Sigmoid colon (tissue), 7 donors: Measurements from ENCODE around the gene TKFC. TPM values are rescaled to one million over a fixed set of nuclear protein-coding genes. Genes with fewer than 3 reads are reported as not detected.

Experiments
- DNase-seq: peaks from one replicate; pipeline ENCODE4 v3.0.0-alpha.2; 2019
- H3K27ac ChIP-seq, 4 donors: fragments of 200-600 bp; sonication (generic); one replicate each; pipeline ENCODE4 v1.5.1; 2016 to 2019; ENCODE audit warnings: mild to moderate bottlenecking in 1 of 4
- H3K27me3 ChIP-seq, 3 donors: fragments of 200-600 bp; sonication (generic); one replicate each; pipeline ENCODE4 v1.5.1; 2019; ENCODE audit warnings: mild to moderate bottlenecking in 1 of 3
- H3K36me3 ChIP-seq, 4 donors: fragments of 200-600 bp; sonication (generic); one replicate each; pipeline ENCODE4 v1.5.1; 2016 to 2019
- H3K4me1 ChIP-seq, 4 donors: fragments of 200-600 bp; sonication (generic); one replicate each; pipeline ENCODE4 v1.5.1; 2017 to 2019
- H3K4me3 ChIP-seq, 4 donors: fragments of 200-600 bp; sonication (generic); one replicate each; pipeline ENCODE4 v1.5.1; 2017 to 2019; ENCODE audit warnings: mild to moderate bottlenecking in 2 of 4, moderate library complexity in 1 of 4
- H3K9me3 ChIP-seq, 4 donors: fragments of 200-600 bp in 3 of 4; sonication (generic) in 3 of 4; one replicate each; pipeline versions ENCODE4 v1.5.1 to v1.6.1; 2013 to 2019
- EP300 ChIP-seq, 4 donors: sonication (generic); formaldehyde crosslinking; IDR thresholded peaks; one replicate each; pipeline ENCODE4 v1.6.1; 2017; ENCODE audit warnings: antibody characterized with exemption in 4 of 4
- POLR2A ChIP-seq, 2 donors: fragments of 450-650 bp; IDR thresholded peaks; one replicate each; pipeline ENCODE4 v1.6.1; 2016; ENCODE audit warnings: antibody characterized with exemption in 2 of 2, mild to moderate bottlenecking in 2 of 2, moderate library complexity in 2 of 2
- POLR2AphosphoS5 ChIP-seq, 4 donors: sonication (generic); formaldehyde crosslinking; IDR thresholded peaks; one replicate each; pipeline ENCODE4 v1.6.1; 2017; ENCODE audit warnings: antibody characterized with exemption in 4 of 4
- WGBS, 2 donors: extraction: QIAGEN DNeasy Blood & Tissue Kit; methylation state at CpG; one replicate each; pipeline ENCODE4 v1.1.7; 2013; 5-methylcytosine and 5-hydroxymethylcytosine counted together
- intact Hi-C: fragments of 100-400 bp; cut with DNase I; formaldehyde crosslinking; loops from one replicate; pipeline ENCODE4 v1.15.1; 2023
- polyA plus RNA-seq, 3 donors: library from polyadenylated mRNA; stranded (reverse); fragments of 200-250 nt; gene quantifications; one replicate each; pipeline ENCODE4 v1.2.3, GENCODE V29; 2013
- total RNA-seq, 4 donors: library from RNA; depleted of rRNA; stranded (reverse); fragments of >200 nt; gene quantifications; one replicate each; pipeline ENCODE4 v1.1.0, GENCODE V29; 2016
- TF ChIP-seq, protein P1 (sequence below), 4 experiments: fragments of 450-650 bp in 3 of 4; fragments of 200-600 bp in 1 of 4; IDR thresholded peaks; one replicate each; pipeline ENCODE4 v1.5.1; 2016 to 2019; ENCODE audit warnings: antibody characterized with exemption in 4 of 4, mild to moderate bottlenecking in 3 of 4, moderate library complexity in 2 of 4
- donor health status: healthy with polysubstance abuse.
- donor health status: Bipolar disorder and iron deficiency.
- donor health status: healthy.

The TKFC gene
- total and polyA plus RNA-seq, 7 donors, result 10.8 to 40.0 (median 12.0) TPM

DNA sequence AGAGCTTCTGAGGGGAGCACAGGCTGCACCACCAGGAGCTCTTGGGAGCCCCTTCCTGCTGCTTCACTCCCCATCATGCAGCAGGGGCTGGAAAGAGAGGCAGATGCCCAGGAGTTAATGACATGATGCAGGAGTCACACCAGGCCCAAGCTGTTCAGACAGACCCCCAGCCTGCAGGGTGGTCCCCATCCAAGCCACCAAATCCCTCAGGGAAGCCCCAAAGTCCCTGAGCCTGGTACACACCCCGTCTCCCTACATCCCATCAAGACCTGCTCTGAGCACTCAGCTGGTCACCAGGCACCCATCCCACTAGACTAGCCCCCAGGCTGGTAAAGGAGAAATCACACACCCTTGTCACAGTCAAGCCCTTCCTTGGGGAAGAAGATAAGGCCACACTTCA lies 17.3 kb downstream of the TKFC start:
- 90 to 98% methylated on average over 1 of the region's 1 CpG for WGBS, 2 donors

DNA sequence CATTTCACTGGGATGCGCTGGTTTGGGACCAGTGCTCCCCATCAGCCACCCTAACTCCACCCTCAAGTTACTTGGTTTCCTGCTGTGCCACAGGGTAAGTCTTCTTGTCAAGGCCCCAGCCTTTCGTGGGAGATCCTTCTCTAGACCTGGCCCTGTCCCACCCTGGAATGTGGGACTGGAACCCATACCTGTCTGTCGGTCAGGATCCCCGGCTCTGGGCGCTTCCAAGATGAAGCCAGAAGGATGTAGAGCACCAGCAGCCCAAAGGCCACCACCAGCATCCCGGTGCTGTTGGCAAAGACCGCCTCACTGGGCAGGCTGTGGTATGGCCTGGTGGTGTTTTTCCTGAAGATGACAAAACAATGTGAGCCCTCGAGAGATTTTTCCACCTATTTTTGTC lies 17.8 kb downstream of the TKFC start:
- no peak overlapping the region for H3K27ac ChIP-seq
- WGBS, 2 donors, result 93 to 97% methylated on average over 8 of the region's 8 CpGs
- no peaks in the 10 kb centered on the region for H3K4me1 ChIP-seq
- no peaks in the 10 kb centered on the region for H3K27me3 ChIP-seq
- no peak overlapping the region for H3K4me3 ChIP-seq
- DNase-seq, result no peak
- H3K36me3 ChIP-seq, result peaks cover 0 to 90% (median 47%) of the 10 kb centered on the region in 4 donors
- TF ChIP-seq POLR2A (IDR thresholded peaks at IDR 0.05), result no peak
- no peak for TF ChIP-seq EP300 (IDR thresholded peaks at IDR 0.05)
- TF ChIP-seq, protein P1, sequence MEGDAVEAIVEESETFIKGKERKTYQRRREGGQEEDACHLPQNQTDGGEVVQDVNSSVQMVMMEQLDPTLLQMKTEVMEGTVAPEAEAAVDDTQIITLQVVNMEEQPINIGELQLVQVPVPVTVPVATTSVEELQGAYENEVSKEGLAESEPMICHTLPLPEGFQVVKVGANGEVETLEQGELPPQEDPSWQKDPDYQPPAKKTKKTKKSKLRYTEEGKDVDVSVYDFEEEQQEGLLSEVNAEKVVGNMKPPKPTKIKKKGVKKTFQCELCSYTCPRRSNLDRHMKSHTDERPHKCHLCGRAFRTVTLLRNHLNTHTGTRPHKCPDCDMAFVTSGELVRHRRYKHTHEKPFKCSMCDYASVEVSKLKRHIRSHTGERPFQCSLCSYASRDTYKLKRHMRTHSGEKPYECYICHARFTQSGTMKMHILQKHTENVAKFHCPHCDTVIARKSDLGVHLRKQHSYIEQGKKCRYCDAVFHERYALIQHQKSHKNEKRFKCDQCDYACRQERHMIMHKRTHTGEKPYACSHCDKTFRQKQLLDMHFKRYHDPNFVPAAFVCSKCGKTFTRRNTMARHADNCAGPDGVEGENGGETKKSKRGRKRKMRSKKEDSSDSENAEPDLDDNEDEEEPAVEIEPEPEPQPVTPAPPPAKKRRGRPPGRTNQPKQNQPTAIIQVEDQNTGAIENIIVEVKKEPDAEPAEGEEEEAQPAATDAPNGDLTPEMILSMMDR (IDR thresholded peaks at IDR 0.05), result no peak
- no peak for TF ChIP-seq POLR2AphosphoS5 (IDR thresholded peaks at IDR 0.05)
- no peaks in the 10 kb centered on the region for H3K9me3 ChIP-seq
- intact Hi-C loops, result no loop called here

More for the DNA sequence above, 17.3 kb downstream of the TKFC start:
- Histone ChIP-seq H3K4me3 (no peak overlapping the region), H3K27ac (no peak overlapping the region), H3K4me1 (no peaks in the 10 kb centered on the region), H3K36me3 (peaks cover 0 to 86% (median 47%) of the 10 kb centered on the region in 4 donors), H3K27me3 (no peaks in the 10 kb centered on the region), H3K9me3 (no peaks in the 10 kb centered on the region)
- no peak for DNase-seq
- no peak for TF ChIP-seq POLR2AphosphoS5 (IDR thresholded peaks at IDR 0.05)
- no peak for TF ChIP-seq POLR2A (IDR thresholded peaks at IDR 0.05)
- TF ChIP-seq, protein P1 (IDR thresholded peaks at IDR 0.05), result no peak
- intact Hi-C loops, result no loop called here

DNA sequence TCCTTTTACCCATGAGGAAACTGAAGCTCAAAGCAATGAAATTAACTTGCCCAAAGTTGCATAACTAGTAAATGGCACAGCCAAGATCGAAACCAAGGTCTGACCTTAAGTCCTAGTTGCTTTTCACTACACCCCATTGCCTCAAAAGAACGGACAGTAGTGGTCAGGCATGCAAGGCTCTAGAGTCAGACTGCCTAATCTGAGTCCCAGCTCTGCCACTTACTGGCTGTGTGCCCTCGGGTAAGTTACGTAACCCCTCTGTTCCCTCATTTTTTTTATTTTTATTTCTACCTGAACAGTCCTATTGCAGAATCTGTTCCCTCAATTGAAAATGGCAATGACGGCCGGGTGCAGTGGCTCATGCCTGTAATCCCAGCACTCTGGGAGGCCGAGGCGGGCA lies 19.0 kb downstream of the TKFC start:
- no peak for TF ChIP-seq EP300 (IDR thresholded peaks at IDR 0.05)
- TF ChIP-seq POLR2A (IDR thresholded peaks at IDR 0.05), result no peak
- TF ChIP-seq, protein P1 (IDR thresholded peaks at IDR 0.05), result no peak
- no peak for TF ChIP-seq POLR2AphosphoS5 (IDR thresholded peaks at IDR 0.05)
- Histone ChIP-seq H3K27ac (no peak overlapping the region), H3K4me1 (no peaks in the 10 kb centered on the region), H3K9me3 (no peaks in the 10 kb centered on the region), H3K4me3 (no peak overlapping the region), H3K36me3 (peaks cover 0 to 90% (median 49%) of the 10 kb centered on the region in 4 donors), H3K27me3 (no peaks in the 10 kb centered on the region)
- WGBS, 2 donors, result 84% methylated on average over 8 of the region's 8 CpGs
- no peak for DNase-seq
- intact Hi-C loops, result no loop called here

DNA sequence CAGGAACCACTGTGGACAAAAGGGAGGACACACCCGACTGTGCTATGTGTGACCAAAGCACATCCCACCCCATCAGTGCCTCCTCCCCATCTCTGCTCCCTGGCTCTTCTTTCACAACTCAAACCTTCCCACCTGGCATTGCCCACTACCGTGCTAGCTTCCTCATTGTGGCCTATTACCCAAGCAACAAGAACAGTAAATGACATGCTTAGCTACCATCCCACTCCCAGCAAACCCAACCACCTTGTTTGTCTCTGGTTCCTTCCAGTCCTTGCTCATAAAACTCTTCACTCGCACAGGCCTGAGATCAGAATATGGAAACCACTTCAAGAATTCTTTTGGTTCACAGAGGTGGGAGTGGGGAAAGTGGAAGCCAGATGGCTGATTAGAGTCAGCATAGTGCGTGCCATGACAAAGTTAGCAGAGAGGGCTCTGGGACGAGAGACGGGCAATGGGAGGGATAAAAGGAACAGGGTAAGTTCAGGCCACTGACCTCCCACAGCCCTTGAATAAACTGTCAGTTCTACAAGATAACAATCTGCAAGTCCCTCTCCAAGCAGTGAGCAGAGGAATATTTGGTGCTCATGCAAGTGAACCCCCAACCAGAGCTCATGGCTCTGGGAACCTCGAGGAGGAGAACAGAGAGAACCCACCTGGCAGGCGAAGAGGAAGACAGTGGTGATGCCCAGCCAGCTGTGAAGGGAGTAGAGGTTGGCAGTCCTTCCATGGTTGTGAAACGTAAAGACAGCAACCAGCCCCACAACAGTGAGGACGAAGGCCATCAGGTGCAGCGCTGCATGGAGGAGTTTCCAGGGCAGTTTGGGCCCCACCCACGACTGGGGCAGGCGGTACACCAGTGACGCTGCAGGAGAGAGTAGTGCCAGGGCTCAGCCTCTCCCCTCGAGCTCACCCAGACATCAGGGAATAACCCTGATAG lies 20.4 kb downstream of the TKFC start:
- no peaks in the 10 kb centered on the region for H3K9me3 ChIP-seq
- H3K27me3 ChIP-seq, result no peaks in the 10 kb centered on the region
- TF ChIP-seq, protein P1 (IDR thresholded peaks at IDR 0.05), result no peak
- TF ChIP-seq POLR2AphosphoS5 (IDR thresholded peaks at IDR 0.05) (no peak), EP300 (IDR thresholded peaks at IDR 0.05) (no peak), POLR2A (IDR thresholded peaks at IDR 0.05) (no peak)
- WGBS, 2 donors, result 56 to 76% methylated on average over 15 of the region's 15 CpGs
- no peak for DNase-seq
- H3K4me3 ChIP-seq, result no peak overlapping the region
- H3K4me1 ChIP-seq, result no peaks in the 10 kb centered on the region
- H3K36me3 ChIP-seq, result peaks cover 0 to 77% (median 49%) of the 10 kb centered on the region in 4 donors
- H3K27ac ChIP-seq, result no peak overlapping the region
- intact Hi-C loops, result no loop called here
